ENCODE measurements around the gene RPL13A.

Gene RPL13A

DNA sequence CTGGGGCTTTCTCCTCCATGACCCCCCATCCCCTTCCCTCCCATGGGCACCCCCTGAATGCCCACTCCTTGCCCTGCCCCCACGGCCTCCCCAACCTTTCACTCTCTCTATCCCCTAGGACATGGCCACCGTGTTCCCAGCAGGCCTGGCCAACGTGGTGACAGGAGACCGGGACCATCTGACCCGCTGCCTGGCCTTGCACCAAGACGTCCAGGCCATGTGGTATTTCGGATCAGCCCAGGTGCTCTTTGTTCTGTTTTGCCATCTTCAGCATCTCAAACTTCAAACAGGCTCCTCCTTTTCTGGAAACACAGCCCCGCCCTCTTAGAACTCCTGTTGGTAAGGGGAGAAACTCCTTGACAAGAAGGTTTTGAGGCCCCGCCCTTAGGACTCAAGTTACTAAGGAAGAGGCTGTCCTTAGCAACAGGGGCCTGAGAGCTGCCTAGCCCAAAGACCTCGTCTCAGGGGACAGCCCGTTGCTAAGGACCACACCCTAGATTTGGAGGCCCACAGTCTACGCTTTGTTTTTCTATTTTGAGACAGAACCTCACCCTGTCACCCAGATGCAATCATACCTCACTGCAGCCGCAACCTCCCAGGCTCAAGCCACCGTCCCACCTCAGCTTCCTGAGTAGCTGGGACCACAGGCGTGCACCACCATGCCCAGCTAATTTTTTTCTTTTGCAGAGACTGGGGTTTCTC, 18.5 kb upstream of the RPL13A start:
- TF ChIP-seq GATA3 (IDR thresholded peaks at IDR 0.05; ENCODE audit: low read depth, low read length) (no peak), GATA2 (IDR thresholded peaks at IDR 0.05; ENCODE audit: low read depth, low read length) (no peak)

DNA sequence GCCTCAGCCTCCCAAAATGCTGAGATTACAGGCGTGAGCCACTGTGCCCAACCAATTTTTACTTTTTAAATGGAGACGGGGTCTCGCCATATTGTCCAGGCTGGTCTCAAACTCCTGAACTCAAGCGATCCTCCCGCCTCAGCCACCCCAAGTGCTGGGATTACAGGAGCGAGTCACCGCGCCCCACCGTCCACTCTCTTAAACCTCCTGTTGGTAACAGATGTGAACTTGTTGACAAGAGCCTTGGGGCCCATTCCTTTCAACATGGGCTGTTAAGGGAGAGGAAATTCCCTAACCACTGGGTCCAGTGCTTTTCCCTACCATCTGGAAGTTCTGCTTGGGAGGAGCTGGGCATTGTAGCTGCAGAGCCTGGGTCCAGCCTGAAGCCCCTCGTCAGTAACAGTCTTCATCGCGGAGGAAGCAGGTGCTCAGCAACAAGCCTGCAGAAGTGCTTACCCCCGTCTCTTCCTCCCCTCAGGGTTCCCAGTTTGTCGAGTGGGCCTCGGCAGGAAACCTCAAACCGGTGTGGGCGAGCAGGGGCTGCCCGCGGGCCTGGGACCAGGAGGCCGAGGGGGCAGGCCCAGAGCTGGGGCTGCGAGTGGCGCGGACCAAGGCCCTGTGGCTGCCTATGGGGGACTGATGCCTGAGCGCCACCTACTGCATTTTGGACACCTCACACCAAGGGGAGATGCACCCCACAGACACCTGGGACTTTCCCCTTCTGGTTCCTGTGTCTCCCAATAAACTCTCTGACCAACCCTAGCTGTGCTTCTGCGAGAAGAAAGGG, 17.4 kb upstream of the RPL13A start:
- TF ChIP-seq GATA3 (IDR thresholded peaks at IDR 0.05; ENCODE audit: low read depth, low read length), result no peak
- TF ChIP-seq GATA2 (IDR thresholded peaks at IDR 0.05; ENCODE audit: low read depth, low read length), result no peak

DNA sequence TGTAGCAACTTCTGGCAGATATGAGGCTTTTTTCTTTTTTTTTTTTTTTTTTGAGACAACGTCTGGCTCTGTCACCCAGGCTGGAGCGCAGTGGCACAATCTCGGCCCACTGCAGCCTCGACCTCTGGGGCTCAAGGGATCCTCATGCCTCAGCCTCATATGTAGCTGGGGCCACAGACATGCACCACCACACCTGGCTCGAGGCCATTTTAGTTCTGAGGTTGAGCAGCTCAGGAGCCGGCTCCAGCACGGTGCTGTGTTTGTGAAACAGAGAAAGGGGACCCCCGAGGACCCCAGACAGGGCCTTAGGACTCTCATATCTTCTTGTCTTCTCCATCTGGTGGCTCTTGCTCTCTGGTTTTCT, 16.8 kb upstream of the RPL13A start:
- TF ChIP-seq GATA2 (IDR thresholded peaks at IDR 0.05; ENCODE audit: low read depth, low read length), result no peak
- TF ChIP-seq GATA3 (IDR thresholded peaks at IDR 0.05; ENCODE audit: low read depth, low read length), result no peak

DNA sequence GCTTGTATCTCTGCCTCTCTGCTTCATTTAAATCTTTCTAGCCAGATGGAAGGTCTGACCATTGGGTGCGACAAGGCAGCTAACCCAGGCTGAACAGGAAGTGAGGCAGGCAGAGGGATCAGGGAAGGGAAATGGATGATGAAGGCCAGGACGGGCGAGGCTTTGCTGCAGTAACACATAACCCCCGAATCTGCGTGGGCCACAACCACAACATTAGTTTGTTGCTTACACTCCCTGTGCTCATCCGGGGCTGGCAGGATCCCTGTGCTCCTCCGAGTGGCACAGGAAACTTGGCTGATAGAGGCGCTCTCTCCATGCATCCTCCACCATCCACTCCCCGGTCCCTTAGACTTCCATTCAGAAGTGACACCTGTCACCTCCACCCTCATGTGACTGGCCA, 14.5 kb upstream of the RPL13A start:
- TF ChIP-seq GATA3 (IDR thresholded peaks at IDR 0.05; ENCODE audit: low read depth, low read length) (no peak), GATA2 (IDR thresholded peaks at IDR 0.05; ENCODE audit: low read depth, low read length) (no peak)

DNA sequence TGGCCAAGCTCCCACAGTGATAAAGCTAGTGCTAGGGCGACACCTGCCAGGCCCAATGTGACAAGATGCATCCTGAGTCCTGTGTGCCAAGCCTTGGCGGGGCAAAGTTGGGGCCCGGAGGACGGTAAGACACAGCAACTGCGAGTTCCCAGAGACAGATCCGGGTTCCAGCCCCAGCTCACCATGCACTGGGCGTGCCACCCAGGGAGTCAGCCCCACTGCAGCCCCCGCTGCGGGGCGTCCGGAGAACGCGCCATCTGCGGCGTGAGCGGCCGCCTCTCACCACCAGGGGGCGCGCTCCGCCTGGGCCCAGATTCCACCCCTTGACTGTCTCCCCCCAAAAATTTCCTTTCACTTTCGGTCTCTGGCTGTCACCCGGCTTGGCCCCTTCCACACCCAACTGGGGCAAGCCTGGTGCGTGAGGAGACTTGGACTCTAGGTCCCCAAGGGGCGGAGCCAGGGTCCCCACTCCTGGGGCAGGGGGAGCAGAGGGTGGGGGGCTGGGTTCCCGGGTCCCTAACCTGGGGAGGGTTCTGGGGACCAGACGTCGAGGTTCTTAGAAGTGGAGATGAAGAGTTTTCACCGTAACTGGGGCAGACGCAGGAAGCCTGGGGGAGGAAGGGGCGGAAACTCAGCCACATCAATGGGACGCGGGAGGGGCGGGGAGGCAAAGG, 13.4 kb upstream of the RPL13A start, which contains the start of gene FLT3LG:
Gene FLT3LG, plus strand, starts transcription at position 348 of the 674 bp plus-strand sequence. CDS start 425 bp downstream, outside the sequence.
- TF ChIP-seq GATA3 (IDR thresholded peaks at IDR 0.05; ENCODE audit: low read depth, low read length) (no peak), GATA2 (IDR thresholded peaks at IDR 0.05; ENCODE audit: low read depth, low read length) (no peak)

DNA sequence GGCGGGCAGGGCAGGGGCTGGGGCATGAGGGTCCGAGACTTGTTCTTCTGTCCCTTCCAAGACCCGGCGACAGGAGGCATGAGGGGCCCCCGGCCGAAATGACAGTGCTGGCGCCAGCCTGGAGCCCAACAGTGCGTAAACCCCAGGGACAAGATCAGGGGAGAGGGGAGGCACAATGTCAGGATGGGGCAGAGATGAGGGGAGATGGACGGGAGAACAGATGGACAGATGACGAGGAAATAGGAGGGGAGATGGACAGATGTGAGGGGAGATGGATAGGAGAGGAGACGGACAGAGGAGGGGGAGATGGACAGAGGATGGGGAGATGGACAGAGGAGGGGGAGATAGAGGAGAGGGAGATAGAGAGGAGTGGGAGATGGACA, 12.9 kb upstream of the RPL13A start:
- TF ChIP-seq GATA3 (IDR thresholded peaks at IDR 0.05; ENCODE audit: low read depth, low read length) (no peak), GATA2 (IDR thresholded peaks at IDR 0.05; ENCODE audit: low read depth, low read length) (no peak)

DNA sequence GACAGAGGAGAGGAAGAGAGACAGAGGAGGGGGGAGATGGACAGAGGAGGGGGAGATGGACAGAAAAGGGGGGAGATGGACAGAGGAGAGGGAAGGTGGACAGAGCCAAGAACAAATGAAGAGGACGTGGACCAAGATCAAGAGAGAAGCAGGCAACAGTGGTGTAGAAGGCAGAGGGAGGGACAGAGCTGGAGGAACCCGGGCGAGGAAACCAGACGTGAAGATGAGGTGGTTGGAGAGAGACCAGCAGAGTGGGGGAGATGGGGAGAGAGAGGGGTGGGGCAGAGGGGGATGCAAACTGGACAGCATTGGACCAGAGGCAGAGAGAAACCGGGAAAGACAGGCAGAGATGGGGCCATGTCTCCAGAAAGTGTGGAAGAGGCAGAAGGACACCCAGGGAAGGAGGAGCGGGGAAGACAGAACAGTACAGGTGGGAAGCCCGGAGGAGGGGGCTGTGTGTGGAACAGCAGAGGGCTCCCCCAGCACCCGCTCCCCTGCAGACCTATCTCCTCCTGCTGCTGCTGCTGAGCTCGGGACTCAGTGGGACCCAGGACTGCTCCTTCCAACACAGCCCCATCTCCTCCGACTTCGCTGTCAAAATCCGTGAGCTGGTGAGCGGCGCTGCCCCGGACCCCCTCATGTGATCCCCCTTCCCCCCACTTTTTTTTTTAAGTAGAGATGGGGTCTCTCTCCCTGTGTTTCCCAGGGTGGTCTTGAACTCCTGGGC, 12.1 kb upstream of the RPL13A start:
- TF ChIP-seq GATA2 (IDR thresholded peaks at IDR 0.05; ENCODE audit: low read depth, low read length), result no peak
- no peak for TF ChIP-seq GATA3 (IDR thresholded peaks at IDR 0.05; ENCODE audit: low read depth, low read length)

DNA sequence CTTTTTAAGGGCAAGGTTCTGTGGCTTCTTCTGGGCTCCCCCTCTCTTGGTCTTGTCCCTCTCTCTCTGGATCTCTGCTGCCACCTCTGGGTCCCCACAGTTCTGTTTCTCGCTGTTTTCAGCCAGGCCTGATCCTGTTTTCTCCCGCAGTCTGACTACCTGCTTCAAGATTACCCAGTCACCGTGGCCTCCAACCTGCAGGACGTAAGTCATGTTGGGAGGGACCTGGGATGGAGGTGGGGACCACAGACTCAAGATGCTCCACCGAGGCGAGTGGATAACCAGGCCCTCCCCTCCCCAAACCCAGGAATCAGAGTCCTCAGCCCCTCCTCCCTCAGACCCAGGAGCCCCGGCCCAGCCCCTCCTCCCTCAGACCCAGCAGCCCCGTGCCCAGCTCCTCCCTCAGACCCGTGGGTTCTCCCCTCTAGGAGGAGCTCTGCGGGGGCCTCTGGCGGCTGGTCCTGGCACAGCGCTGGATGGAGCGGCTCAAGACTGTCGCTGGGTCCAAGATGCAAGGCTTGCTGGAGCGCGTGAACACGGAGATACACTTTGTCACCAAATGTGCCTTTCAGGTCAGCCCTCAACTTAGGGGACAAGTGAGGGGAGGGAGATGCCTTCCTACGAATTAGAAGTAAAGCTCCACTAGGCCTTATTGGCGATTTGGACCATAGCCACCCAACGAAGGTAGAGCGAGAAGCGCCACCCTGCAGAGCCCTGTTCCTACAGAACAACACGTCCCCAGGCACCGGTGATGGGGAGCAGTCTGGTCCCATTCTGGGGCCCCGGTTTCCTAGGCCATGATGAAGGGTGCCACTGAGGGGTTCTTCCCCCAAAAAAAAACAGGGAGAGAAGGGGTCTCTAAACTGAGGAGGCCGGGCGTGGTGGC, 11.2 kb upstream of the RPL13A start:
- no peak for TF ChIP-seq GATA3 (IDR thresholded peaks at IDR 0.05; ENCODE audit: low read depth, low read length)
- TF ChIP-seq GATA2 (IDR thresholded peaks at IDR 0.05; ENCODE audit: low read depth, low read length), result no peak

DNA sequence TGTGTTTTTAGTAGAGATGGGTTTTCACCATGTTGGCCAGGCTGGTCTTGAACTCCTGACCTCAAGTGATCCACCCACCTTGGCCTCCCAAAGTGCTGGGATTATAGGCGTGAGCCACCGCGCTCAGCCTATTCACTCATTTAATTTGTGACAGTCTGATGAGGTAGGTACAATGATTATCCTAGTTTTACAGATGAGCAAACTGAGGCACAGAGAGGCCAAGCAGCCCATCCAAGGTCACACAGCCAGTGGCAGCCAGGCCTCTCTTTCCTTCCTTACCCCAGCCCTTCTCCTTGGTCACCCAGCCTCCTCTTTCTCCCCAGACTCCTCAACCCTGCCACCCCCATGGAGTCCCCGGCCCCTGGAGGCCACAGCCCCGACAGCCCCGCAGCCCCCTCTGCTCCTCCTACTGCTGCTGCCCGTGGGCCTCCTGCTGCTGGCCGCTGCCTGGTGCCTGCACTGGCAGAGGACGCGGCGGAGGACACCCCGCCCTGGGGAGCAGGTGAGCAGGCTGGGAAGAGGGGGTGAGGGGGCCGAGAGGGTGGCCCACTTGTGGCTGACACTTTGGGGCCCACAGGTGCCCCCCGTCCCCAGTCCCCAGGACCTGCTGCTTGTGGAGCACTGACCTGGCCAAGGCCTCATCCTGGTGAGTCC, 7.3 kb upstream of the RPL13A start:
- no peak for TF ChIP-seq GATA2 (IDR thresholded peaks at IDR 0.05; ENCODE audit: low read depth, low read length)

DNA sequence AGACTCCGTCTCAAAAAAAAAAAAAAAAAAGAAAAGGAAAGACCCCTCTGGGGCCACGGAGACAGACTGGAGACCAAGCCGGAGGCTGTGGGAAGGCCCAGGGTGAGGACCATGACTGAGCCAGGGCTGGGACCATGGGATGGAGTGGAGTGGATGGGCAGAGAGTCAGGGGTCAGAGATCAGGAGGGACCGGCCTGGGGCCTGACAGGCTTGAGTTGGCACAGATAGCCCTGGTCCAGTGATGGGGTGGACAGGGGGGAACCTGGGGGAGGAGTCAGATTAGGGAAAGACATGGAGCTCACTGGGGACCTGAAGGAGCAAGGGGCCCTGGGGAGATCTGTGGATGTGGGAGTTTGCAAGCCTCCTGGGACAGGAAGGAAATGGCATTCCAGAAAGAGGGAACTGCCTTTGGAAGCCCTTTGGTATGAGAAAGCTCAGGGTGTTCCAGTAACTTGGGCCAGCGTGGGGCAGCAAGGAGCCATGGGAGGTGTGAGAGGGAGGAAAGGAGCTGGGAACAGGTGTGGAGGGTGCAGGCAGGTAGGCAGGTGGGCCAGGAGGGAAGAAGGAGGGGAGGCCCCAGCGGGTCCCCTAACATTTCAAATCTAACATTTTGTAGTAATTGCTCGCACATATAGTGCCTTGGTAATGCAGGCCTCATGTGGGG, 6.3 kb upstream of the RPL13A start:
- TF ChIP-seq GATA2 (IDR thresholded peaks at IDR 0.05; ENCODE audit: low read depth, low read length), result no peak
- TF ChIP-seq GATA3 (IDR thresholded peaks at IDR 0.05; ENCODE audit: low read depth, low read length), result no peak

DNA sequence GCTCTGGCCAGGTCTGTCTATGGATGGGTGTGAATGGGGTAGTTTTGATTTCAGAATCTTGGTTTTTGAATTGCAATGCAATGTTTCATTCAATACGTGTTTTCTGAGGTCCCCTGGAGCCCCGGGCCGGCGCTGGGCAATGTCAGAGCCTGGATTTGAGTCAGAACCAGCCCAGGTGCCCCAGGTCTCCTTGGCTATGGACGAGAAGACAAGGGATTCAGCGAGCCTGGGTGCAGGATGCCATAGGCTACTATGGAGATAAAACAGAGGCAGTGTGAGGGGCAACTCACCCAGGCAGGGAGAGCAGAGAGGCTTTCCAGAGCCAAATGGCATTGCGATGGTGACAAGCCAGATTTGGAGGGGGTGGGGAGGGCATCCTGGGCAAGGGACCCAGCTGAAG, 1.2 kb upstream of the RPL13A start:
- no peak for TF ChIP-seq GATA2 (IDR thresholded peaks at IDR 0.05; ENCODE audit: low read depth, low read length)
- TF ChIP-seq GATA3 (IDR thresholded peaks at IDR 0.05; ENCODE audit: low read depth, low read length), result no peak

DNA sequence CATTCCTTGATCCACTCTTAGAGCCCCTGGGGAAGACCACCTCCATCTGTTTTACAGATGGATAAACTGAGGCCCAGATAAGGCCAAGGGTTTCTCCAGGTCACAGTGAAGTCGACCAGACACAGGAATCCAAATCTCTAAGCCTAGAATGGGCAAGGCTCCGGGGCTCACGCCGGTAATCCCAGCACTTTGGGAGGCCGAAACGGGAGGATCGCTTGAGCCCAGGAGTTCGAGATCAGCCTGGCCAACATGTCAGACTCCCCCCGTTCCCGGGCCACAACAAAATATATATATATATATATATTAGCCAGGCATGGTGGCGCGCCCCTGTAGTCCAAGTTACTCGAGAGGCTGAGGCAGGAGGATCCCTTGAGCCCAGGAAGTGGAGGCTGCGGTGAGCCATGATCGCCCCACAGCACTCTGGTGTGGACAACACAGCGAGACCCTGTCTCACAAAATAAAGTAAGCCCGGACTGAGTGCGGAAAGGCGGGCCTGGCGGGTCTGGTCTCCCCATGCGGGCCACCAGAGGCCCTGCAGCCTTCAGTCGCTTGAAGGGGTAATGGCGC, 615 bp upstream of the RPL13A start:
- TF ChIP-seq GATA3 (IDR thresholded peaks at IDR 0.05; ENCODE audit: low read depth, low read length), result no peak
- TF ChIP-seq GATA2 (IDR thresholded peaks at IDR 0.05; ENCODE audit: low read depth, low read length), result no peak
